GM12874 (cell line): ENCODE measurements around the gene C5orf63.

Experiments used
- TF ChIP-seq, protein P1 (sequence below): IDR thresholded peaks from 2 replicates; pipeline ENCODE4 v1.5.1; 2011; ENCODE audit warnings: low read depth, mild to moderate bottlenecking, control low read depth, low read length, moderate library complexity; ENCODE audit not compliant: insufficient read depth

C5orf63 gene

DNA sequence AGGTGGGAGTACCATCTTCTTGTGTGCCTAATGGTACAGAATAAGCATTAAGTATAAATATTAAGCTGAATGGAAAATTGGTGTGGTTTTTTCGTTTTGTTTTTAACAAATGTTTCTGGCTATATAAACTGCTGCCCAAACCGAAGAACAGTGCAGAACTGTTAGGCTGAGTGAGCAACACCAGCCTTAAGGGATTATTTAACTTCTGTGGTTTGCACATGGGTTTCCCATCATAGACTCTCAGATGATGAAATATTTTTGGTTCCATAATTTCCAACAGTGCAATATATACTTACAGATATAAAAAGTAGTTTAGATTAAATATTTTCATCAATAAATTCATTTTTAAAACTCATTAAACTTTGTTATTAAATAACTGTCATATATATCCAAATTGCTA lies 16.4 kb downstream of the C5orf63 start:
- TF ChIP-seq, protein P1, sequence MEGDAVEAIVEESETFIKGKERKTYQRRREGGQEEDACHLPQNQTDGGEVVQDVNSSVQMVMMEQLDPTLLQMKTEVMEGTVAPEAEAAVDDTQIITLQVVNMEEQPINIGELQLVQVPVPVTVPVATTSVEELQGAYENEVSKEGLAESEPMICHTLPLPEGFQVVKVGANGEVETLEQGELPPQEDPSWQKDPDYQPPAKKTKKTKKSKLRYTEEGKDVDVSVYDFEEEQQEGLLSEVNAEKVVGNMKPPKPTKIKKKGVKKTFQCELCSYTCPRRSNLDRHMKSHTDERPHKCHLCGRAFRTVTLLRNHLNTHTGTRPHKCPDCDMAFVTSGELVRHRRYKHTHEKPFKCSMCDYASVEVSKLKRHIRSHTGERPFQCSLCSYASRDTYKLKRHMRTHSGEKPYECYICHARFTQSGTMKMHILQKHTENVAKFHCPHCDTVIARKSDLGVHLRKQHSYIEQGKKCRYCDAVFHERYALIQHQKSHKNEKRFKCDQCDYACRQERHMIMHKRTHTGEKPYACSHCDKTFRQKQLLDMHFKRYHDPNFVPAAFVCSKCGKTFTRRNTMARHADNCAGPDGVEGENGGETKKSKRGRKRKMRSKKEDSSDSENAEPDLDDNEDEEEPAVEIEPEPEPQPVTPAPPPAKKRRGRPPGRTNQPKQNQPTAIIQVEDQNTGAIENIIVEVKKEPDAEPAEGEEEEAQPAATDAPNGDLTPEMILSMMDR, result no peak

- TF ChIP-seq, protein P1, result no peak
Observed at GRCh38 chr5:127055880-127056653, 17.2 kb downstream of the C5orf63 start.

DNA sequence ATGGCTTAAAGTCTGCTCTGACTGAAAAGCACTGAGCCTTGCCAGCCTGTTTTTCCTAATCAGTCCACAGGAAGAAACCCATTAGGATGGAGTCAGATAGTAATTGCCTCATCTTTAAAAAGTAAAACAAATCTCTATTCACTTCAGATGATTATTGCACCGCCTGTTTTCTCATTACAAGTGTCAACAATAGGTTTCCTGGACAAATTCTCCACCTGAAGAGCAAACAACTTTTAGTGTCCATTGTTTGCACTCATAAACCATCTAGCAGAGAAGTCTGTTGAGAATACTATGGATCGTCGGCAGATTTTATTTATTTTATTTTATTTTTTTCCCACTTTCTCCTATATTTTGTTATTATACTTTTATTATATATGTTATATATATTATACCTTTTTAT lies 20.3 kb downstream of the C5orf63 start:
- TF ChIP-seq, protein P1, result no peak

DNA sequence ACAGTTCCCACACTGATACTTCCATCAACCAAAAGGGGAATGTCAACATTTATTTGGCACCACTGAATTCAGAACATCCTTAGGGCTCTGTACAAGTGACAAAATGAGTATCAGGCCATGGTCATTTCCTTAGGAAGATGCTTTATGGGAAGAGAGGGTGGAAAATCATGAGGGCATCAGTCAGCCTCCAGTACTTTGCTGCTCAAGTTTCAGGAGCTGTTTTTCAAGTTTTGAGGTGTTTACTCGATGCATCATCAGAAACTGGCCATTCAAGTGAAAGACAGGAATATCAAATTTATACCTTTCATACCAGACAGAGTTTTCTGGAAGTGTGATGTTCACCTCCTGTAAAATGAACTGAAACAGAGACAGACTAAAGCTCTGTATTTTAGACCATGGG lies 21.7 kb downstream of the C5orf63 start:
- TF ChIP-seq, protein P1, result no peak

DNA sequence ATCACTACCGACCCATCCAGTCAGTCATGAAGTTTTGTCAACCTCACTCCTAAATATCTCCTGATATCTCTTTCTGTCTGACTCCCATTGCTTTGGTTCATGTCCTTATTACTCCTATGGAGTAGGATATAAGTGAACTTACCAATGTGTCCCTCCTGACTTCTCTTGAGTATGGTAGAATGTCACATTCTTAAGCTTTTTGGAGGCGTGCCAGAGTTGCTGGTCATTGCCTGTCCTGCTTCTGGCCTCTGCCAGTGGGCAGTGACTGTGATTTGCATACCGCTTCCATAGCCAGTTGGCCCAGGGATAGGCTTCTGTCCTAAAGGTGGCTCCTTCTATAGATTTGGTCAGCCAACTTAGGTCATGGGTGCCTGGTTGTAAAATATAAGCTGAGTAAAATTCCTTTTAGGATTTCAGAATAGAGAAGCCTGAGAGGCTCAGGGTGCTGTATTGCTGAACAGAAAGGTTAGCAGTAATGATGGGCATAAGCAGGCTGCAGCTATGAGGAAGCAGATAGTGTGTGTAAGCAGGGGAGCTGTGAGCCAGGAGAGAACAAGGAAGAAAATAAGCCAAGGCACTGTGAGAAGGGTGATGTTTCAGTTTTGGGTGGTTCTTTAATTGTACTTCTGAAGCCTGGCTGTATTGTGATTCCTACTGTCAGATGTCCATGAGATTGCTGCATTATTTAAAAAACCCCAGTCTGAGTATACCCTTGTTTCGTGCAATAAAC lies 26.8 kb downstream of the C5orf63 start:
- TF ChIP-seq, protein P1, result no peak

GRCh38 chr5:127042593-127042992 lies 30.7 kb downstream of the C5orf63 start:
- TF ChIP-seq, protein P1, result no peak

DNA sequence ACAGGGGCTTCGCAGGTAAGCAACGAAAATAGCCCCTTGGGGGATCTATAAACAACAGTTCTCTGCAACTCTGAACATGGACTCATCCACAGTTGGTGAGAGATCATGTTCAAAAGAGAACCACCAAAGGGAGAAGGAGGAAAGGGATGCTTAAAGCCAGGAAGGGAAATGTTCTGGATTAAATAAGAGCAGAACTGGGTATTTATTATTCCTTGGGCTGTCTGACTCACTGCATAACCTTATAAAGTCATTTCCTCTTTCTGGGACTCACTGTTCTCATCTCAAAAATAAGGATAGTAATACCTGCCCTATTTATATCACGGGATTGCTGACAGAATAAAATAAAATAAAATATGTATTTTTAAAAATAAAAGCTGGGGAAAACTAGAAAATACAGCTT lies 31.7 kb downstream of the C5orf63 start:
- TF ChIP-seq, protein P1, result no peak
